Keratinocyte (primary cell): ENCODE measurements around the gene SLC36A2. TPM values are rescaled to one million over a fixed set of nuclear protein-coding genes. Genes with fewer than 3 reads are reported as not detected.
A peak's percentile ranks its signal among the peaks of the same experiment; 100 is the strongest.

Source experiments
- DNase-seq: peaks from one replicate; pipeline ENCODE4 v3.0.0-alpha.2; 2011; ENCODE audit warnings: low read depth, missing footprints, low spot score
- FAIRE-seq: peaks from 2 replicates; lab custom pipeline; 2011; peaks lifted over from hg19 to GRCh38; lab: Jason Lieb, UNC
- H2AFZ ChIP-seq: 2 replicates; pipeline ENCODE4 v1.6.0; 2012; ENCODE audit warnings: low read length, control low read depth, inconsistent platforms; ENCODE audit not compliant: control insufficient read depth
- H3K27ac ChIP-seq: 2 replicates; pipeline ENCODE4 v1.5.1; 2011; ENCODE audit warnings: low read length; ENCODE audit not compliant: control insufficient read depth, insufficient read depth
- H3K27me3 ChIP-seq: 3 replicates; pipeline ENCODE4 v1.6.0; 2011; ENCODE audit warnings: low read length; ENCODE audit not compliant: control insufficient read depth, insufficient read depth; ENCODE audit errors: extremely low read depth
- H3K36me3 ChIP-seq, 2 experiments: 2 replicates in 1 of 2; 3 replicates in 1 of 2; pipeline ENCODE4 v1.5.1; 2011; ENCODE audit warnings: low read length in 2 of 2, mild to moderate bottlenecking in 1 of 2; ENCODE audit not compliant: control insufficient read depth in 2 of 2, insufficient read depth in 2 of 2; ENCODE audit errors: extremely low read depth in 1 of 2
- H3K4me1 ChIP-seq: 3 replicates; pipeline ENCODE4 v1.5.1; 2011; ENCODE audit warnings: low read length; ENCODE audit not compliant: control insufficient read depth, insufficient read depth; ENCODE audit errors: extremely low read depth
- H3K4me2 ChIP-seq: 3 replicates; pipeline ENCODE4 v1.6.0; 2011; ENCODE audit warnings: low read depth, low read length; ENCODE audit not compliant: control insufficient read depth, insufficient read depth; ENCODE audit errors: extremely low read depth
- H3K4me3 ChIP-seq, 3 experiments: fragments of 200-600 bp in 1 of 3; sonication (generic) in 1 of 3; 2 replicates in 2 of 3; 3 replicates in 1 of 3; pipeline ENCODE4 v1.5.1; 2011 to 2016; ENCODE audit warnings: low read length in 3 of 3, mild to moderate bottlenecking in 3 of 3, control low read depth in 2 of 3, inconsistent platforms in 1 of 3, low read depth in 1 of 3, mixed read lengths in 1 of 3, mixed run types in 1 of 3, moderate library complexity in 1 of 3; ENCODE audit not compliant: control insufficient read depth in 2 of 3, insufficient read depth in 2 of 3; ENCODE audit errors: extremely low read depth in 1 of 3
- H3K79me2 ChIP-seq: 2 replicates; pipeline ENCODE4 v1.6.0; 2012; ENCODE audit warnings: low read length; ENCODE audit not compliant: control insufficient read depth, insufficient read depth
- H3K9ac ChIP-seq: 3 replicates; pipeline ENCODE4 v1.6.0; 2011; ENCODE audit warnings: low read length; ENCODE audit not compliant: control insufficient read depth, insufficient read depth; ENCODE audit errors: extremely low read depth
- H3K9me1 ChIP-seq: 3 replicates; pipeline ENCODE4 v1.6.0; 2011; ENCODE audit warnings: low read length; ENCODE audit not compliant: control insufficient read depth, insufficient read depth; ENCODE audit errors: extremely low read depth
- H3K9me3 ChIP-seq: 2 replicates; pipeline ENCODE4 v1.5.1; 2012; ENCODE audit warnings: low read depth, low read length; ENCODE audit not compliant: control insufficient read depth
- H4K20me1 ChIP-seq: 3 replicates; pipeline ENCODE4 v1.6.0; 2011; ENCODE audit warnings: low read length; ENCODE audit not compliant: control insufficient read depth, insufficient read depth; ENCODE audit errors: extremely low read depth
- EZH2 ChIP-seq: IDR thresholded peaks from one replicate; pipeline ENCODE4 v1.6.1; 2012; ENCODE audit warnings: inconsistent platforms, mild to moderate bottlenecking, low read length, moderate library complexity
- dilution Hi-C: fragments of 300-500 bp; cut with MboI; formaldehyde crosslinking; loops from one replicate; pipeline ENCODE4 v1.7.0; 2020; ENCODE audit warnings: low sequenced_read_pairs; ENCODE audit not compliant: extremely low pct_ligation_motif_present
- polyA plus RNA-seq, 5 experiments: library from polyadenylated mRNA; depleted of rRNA in 3 of 5; stranded (reverse) in 3 of 5; stranded (forward) in 1 of 5; unstranded in 1 of 5; fragments of >200 nt; gene quantifications; 1 replicate in 1 of 5; 2 replicates in 3 of 5; 3 replicates in 1 of 5; pipeline versions ENCODE4 v1.2.1 to v1.2.3, GENCODE V29; 2011 to 2012; ENCODE audit warnings: missing spikeins in 2 of 5, low read depth in 1 of 5, low replicate concordance in 1 of 5
- TF ChIP-seq, protein P1 (sequence below), 3 experiments: IDR thresholded peaks in 1 of 3; conservative IDR thresholded peaks in 1 of 3; optimal IDR thresholded peaks in 1 of 3; 2 replicates in 2 of 3; 3 replicates in 1 of 3; pipeline versions ENCODE3 to v1.5.1; 2011; ENCODE audit warnings: low read length in 3 of 3, mild to moderate bottlenecking in 3 of 3, moderate library complexity in 2 of 3, control low read depth in 1 of 3, inconsistent platforms in 1 of 3; ENCODE audit not compliant: insufficient read depth in 2 of 3; ENCODE audit errors: extremely low read depth in 1 of 3

The SLC36A2 gene
- polyA plus RNA-seq, 1 donor (not counting 4 experiments of a cell fraction or from before 2014, with no cell fraction given), result not detected

DNA sequence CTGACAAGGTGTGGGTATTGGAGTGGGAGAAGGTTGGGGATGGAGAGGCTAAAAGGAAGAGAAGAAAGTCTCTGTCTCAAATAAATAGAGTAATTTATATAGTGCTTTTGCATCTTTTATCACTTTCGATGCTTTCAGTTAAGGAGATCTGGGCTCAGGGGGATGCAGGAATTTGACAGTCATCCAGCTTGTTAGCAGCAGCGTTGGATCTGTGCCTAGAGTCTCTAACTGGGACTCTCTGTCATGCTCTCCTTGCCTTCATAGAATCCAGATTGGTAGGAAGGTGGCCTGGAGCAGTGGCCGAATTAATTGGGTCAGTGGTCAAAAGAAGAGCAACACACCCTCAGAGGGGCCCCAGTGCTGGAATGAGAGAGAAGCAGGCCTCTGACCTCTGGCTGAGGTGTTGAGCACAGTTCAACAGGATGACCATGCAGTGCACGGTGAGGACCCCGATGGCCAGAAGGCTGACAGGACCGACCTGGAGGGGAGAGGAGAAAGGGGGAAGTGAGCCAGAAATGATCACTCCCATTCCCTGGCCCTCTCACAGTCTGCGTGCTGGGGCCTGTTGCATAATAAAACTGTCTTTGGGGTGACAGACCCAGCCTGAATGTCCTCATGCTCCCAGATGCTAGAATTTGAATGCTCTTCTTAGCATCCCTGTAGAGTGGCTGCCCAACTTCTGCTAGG lies 51.4 kb downstream of the SLC36A2 start:
- no peak overlapping the region for H2AFZ ChIP-seq
- H3K27ac ChIP-seq, result no peak overlapping the region
- H3K4me1 ChIP-seq, result peaks cover 16% of the 10 kb centered on the region
- H3K36me3 ChIP-seq, result no peaks in the 10 kb centered on the region
- no peaks in the 10 kb centered on the region for H3K9me1 ChIP-seq
- H3K9ac ChIP-seq, result no peak overlapping the region
- H3K79me2 ChIP-seq, result no peaks in the 10 kb centered on the region
- H3K4me2 ChIP-seq, result peak overlapping the region; percentile 42
- dilution Hi-C loops, result no loop called here
- TF ChIP-seq, protein P1, sequence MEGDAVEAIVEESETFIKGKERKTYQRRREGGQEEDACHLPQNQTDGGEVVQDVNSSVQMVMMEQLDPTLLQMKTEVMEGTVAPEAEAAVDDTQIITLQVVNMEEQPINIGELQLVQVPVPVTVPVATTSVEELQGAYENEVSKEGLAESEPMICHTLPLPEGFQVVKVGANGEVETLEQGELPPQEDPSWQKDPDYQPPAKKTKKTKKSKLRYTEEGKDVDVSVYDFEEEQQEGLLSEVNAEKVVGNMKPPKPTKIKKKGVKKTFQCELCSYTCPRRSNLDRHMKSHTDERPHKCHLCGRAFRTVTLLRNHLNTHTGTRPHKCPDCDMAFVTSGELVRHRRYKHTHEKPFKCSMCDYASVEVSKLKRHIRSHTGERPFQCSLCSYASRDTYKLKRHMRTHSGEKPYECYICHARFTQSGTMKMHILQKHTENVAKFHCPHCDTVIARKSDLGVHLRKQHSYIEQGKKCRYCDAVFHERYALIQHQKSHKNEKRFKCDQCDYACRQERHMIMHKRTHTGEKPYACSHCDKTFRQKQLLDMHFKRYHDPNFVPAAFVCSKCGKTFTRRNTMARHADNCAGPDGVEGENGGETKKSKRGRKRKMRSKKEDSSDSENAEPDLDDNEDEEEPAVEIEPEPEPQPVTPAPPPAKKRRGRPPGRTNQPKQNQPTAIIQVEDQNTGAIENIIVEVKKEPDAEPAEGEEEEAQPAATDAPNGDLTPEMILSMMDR (optimal IDR thresholded peaks at IDR 0.05 in 1 of 3, IDR thresholded peaks at IDR 0.05 in 1 of 3, conservative IDR thresholded peaks at IDR 0.05 in 1 of 3; ENCODE audit: extremely low read depth in 1 of 3, insufficient read depth in 2 of 3, low read length in 3 of 3), result no peak
- TF ChIP-seq EZH2, result no peak
- no peaks in the 10 kb centered on the region for H3K9me3 ChIP-seq
- H3K4me3 ChIP-seq, result no peak overlapping the region
- no peak for DNase-seq
- FAIRE-seq, result peak; percentile 9
- no peaks in the 10 kb centered on the region for H3K27me3 ChIP-seq
- H4K20me1 ChIP-seq, result no peaks in the 10 kb centered on the region

DNA sequence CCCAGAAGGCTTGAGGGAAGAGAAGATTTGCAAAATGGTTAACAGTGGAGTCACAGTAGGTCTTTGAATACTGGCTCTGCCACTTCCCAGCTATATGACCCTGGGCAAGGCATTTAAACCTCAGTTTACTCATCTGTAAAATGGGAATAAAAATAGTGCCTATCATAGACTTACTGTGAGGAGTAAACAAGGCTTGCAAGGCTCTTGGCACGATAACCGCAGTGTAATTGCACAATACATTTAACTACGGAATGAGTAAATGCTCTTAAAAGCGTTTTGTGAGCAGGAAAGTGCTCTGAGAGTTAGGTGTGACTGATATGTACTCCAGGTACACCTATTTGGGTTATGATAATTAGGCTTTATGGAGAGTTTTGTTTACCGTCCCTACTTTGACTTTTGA lies 52.2 kb downstream of the SLC36A2 start:
- dilution Hi-C loops, result no loop called here
- Histone ChIP-seq H4K20me1 (no peaks in the 10 kb centered on the region), H3K27ac (no peak overlapping the region), H2AFZ (no peak overlapping the region), H3K36me3 (no peaks in the 10 kb centered on the region), H3K27me3 (no peaks in the 10 kb centered on the region), H3K4me1 (peaks cover 16% of the 10 kb centered on the region), H3K4me2 (no peak overlapping the region), H3K9me1 (no peaks in the 10 kb centered on the region), H3K9ac (no peak overlapping the region), H3K4me3 (no peak overlapping the region), H3K9me3 (no peaks in the 10 kb centered on the region), H3K79me2 (no peaks in the 10 kb centered on the region)
- no peak for TF ChIP-seq EZH2
- TF ChIP-seq, protein P1 (optimal IDR thresholded peaks at IDR 0.05 in 1 of 3, IDR thresholded peaks at IDR 0.05 in 1 of 3, conservative IDR thresholded peaks at IDR 0.05 in 1 of 3; ENCODE audit: extremely low read depth in 1 of 3, insufficient read depth in 2 of 3, low read length in 3 of 3), result no peak
- DNase-seq, result no peak
- FAIRE-seq, result peak; percentile 9
